ENCODE measurements around the gene MCM10. TPM values are rescaled to one million over a fixed set of nuclear protein-coding genes. Genes with fewer than 3 reads are reported as not detected.

The MCM10 gene
- total RNA-seq, 1 experiment from 2014 or later, result 14.3 TPM

DNA sequence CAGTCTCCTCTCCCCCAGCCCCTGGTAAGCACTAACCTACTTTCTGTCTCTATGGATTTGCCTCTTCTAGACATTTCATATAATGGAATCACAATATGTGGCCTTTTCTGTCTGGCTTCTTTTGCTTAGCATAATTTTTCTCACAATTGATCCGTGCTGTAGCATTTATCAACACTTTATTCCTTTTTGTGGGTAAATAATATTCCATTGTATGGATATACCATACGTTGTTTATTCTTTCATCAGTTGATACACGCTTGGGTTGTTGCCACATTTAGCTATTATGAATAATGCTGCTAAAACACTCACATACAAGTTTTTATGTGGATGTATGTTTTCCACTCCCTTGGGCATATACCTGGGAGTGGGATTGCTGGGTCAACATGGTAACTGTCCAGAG lies 25.8 kb downstream of the MCM10 start:
- Histone ChIP-seq H3K9me3 (ENCODE audit: low read length) (no peaks in the 10 kb centered on the region), H3K9ac (ENCODE audit: low read length) (no peak overlapping the region), H3K27ac (ENCODE audit: low read length) (no peak overlapping the region), H4K20me1 (ENCODE audit: low read length) (no peaks in the 10 kb centered on the region), H3K4me1 (ENCODE audit: insufficient read depth, low read length) (no peaks in the 10 kb centered on the region), H3K9me2 (replicated peaks; ENCODE audit: low read length) (no peaks in the 10 kb centered on the region), H3K36me3 (ENCODE audit: low read depth, low read length) (no peaks in the 10 kb centered on the region; the same call in 1 of the 2 replicates), H3K4me3 (ENCODE audit: low read length) (no peak overlapping the region), H3F3A (ENCODE audit: low read length, unreplicated experiment) (no peaks in the 10 kb centered on the region), H2AFZ (ENCODE audit: low read length) (no peak overlapping the region), H3K4me2 (ENCODE audit: low read length) (no peak overlapping the region), H3K27me3 (ENCODE audit: low read length) (no peaks in the 10 kb centered on the region), H3K79me2 (ENCODE audit: low read length) (no peaks in the 10 kb centered on the region)
- no peak for ATAC-seq
- ChIA-PET CTCF (no interaction called here), POLR2A (ENCODE audit: unreplicated experiment) (no interaction called here)
- intact Hi-C loops (cut with micrococcal nuclease), result no loop called here
- TF ChIP-seq, protein P1, sequence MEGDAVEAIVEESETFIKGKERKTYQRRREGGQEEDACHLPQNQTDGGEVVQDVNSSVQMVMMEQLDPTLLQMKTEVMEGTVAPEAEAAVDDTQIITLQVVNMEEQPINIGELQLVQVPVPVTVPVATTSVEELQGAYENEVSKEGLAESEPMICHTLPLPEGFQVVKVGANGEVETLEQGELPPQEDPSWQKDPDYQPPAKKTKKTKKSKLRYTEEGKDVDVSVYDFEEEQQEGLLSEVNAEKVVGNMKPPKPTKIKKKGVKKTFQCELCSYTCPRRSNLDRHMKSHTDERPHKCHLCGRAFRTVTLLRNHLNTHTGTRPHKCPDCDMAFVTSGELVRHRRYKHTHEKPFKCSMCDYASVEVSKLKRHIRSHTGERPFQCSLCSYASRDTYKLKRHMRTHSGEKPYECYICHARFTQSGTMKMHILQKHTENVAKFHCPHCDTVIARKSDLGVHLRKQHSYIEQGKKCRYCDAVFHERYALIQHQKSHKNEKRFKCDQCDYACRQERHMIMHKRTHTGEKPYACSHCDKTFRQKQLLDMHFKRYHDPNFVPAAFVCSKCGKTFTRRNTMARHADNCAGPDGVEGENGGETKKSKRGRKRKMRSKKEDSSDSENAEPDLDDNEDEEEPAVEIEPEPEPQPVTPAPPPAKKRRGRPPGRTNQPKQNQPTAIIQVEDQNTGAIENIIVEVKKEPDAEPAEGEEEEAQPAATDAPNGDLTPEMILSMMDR (conservative IDR thresholded peaks at IDR 0.05; ENCODE audit: low read depth, low read length), result no peak
- TF ChIP-seq EZH2phosphoT487 (IDR thresholded peaks at IDR 0.05; ENCODE audit: borderline replicate concordance, low read length) (no peak), EZH2 (IDR thresholded peaks at IDR 0.05; ENCODE audit: low read length, unreplicated experiment) (no peak)
- no peak for DNase-seq
- no TSS peak for BruUV-seq (replicated peaks)

DNA sequence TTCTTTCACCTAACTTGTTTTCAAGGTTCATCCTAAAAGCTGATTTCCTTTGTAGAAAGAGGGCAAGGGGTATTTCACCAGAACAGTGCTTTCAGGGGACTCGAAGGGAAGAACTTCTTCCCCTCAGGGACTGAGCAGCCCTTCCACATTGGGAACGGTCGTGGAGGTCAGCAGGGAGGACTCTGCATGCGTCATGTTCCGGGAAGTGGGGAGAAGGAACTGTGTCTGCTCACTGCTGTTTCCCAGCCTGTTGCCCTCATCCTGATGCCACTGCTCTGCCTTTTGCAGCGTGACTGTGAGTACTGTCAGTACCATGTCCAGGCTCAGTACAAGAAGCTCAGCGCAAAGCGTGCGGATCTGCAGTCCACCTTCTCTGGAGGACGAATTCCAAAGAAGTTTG lies 27.2 kb downstream of the MCM10 start:
- no peak for ATAC-seq
- no peak for DNase-seq
- ChIA-PET CTCF (no interaction called here), POLR2A (ENCODE audit: unreplicated experiment) (no interaction called here)
- BruUV-seq (replicated peaks), result no TSS peak
- H3K9me3 ChIP-seq (ENCODE audit: low read length), result no peaks in the 10 kb centered on the region
- H3K79me2 ChIP-seq (ENCODE audit: low read length), result no peaks in the 10 kb centered on the region
- no peak overlapping the region for H3K4me2 ChIP-seq (ENCODE audit: low read length)
- no peak overlapping the region for H3K9ac ChIP-seq (ENCODE audit: low read length)
- H3K4me1 ChIP-seq (ENCODE audit: insufficient read depth, low read length), result no peaks in the 10 kb centered on the region
- no peaks in the 10 kb centered on the region for H4K20me1 ChIP-seq (ENCODE audit: low read length)
- H3K27ac ChIP-seq (ENCODE audit: low read length), result no peak overlapping the region
- no peaks in the 10 kb centered on the region for H3K27me3 ChIP-seq (ENCODE audit: low read length)
- no peak for TF ChIP-seq EZH2 (IDR thresholded peaks at IDR 0.05; ENCODE audit: low read length, unreplicated experiment)
- TF ChIP-seq, protein P1 (conservative IDR thresholded peaks at IDR 0.05; ENCODE audit: low read depth, low read length), result no peak
- TF ChIP-seq EZH2phosphoT487 (IDR thresholded peaks at IDR 0.05; ENCODE audit: borderline replicate concordance, low read length), result no peak
- H3K36me3 ChIP-seq (ENCODE audit: low read depth, low read length), result no peaks in the 10 kb centered on the region; the same call in 1 of the 2 replicates
- intact Hi-C loops (cut with micrococcal nuclease), result no loop called here
- H3K4me3 ChIP-seq (ENCODE audit: low read length), result no peak overlapping the region
- no peak overlapping the region for H2AFZ ChIP-seq (ENCODE audit: low read length)
- H3K9me2 ChIP-seq (replicated peaks; ENCODE audit: low read length), result no peaks in the 10 kb centered on the region
- H3F3A ChIP-seq (ENCODE audit: low read length, unreplicated experiment), result no peaks in the 10 kb centered on the region

DNA sequence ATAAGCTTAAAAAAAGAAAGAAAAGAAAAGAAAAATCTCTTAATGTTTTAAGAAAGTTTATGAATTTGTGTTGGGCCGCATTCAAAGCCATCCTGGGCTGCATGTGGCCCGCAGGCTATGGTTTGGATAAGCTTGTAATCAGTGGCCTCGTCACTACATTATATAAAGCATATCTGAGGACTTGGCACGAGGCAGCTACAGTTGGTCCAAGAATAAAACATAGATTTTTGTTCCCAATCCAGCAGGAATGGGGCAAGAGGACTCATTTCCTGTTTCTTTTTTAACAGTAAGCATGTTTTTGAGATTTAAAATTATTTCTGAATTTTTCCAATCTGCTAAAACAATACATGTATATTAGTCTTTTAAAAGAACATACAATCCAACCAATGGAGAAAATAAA lies 28.6 kb downstream of the MCM10 start:
- Histone ChIP-seq H3K4me3 (ENCODE audit: low read length) (no peak overlapping the region), H3K9me3 (ENCODE audit: low read length) (no peaks in the 10 kb centered on the region), H3F3A (ENCODE audit: low read length, unreplicated experiment) (no peaks in the 10 kb centered on the region), H4K20me1 (ENCODE audit: low read length) (no peaks in the 10 kb centered on the region), H3K4me1 (ENCODE audit: insufficient read depth, low read length) (no peaks in the 10 kb centered on the region), H3K9me2 (replicated peaks; ENCODE audit: low read length) (no peaks in the 10 kb centered on the region), H3K27ac (ENCODE audit: low read length) (no peak overlapping the region), H3K27me3 (ENCODE audit: low read length) (no peaks in the 10 kb centered on the region), H2AFZ (ENCODE audit: low read length) (no peak overlapping the region), H3K79me2 (ENCODE audit: low read length) (no peaks in the 10 kb centered on the region), H3K36me3 (ENCODE audit: low read depth, low read length) (no peaks in the 10 kb centered on the region; the same call in 1 of the 2 replicates), H3K9ac (ENCODE audit: low read length) (no peak overlapping the region), H3K4me2 (ENCODE audit: low read length) (no peak overlapping the region)
- ChIA-PET CTCF (no interaction called here), POLR2A (ENCODE audit: unreplicated experiment) (no interaction called here)
- TF ChIP-seq, protein P1 (conservative IDR thresholded peaks at IDR 0.05; ENCODE audit: low read depth, low read length), result no peak
- TF ChIP-seq EZH2 (IDR thresholded peaks at IDR 0.05; ENCODE audit: low read length, unreplicated experiment), result no peak
- TF ChIP-seq EZH2phosphoT487 (IDR thresholded peaks at IDR 0.05; ENCODE audit: borderline replicate concordance, low read length), result no peak
- DNase-seq (no peak), ATAC-seq (no peak)
- BruUV-seq (replicated peaks), result no TSS peak
- intact Hi-C loops (cut with micrococcal nuclease), result no loop called here

Measured in PC-3 (cell line).